GM18519 (cell line): ENCODE measurements around the gene OR5W2.
"Not testable (repeated sequence)": the region's sequence is repeated elsewhere in the genome, so short reads cannot be mapped to it uniquely, and the experiment has no call there.

ENCODE experiments used
- ATAC-seq: cut with Tn5 transposase; IDR thresholded peaks from one replicate; pipeline ENCODE4 v1.9.1; 2021; ENCODE audit warnings: mild to moderate bottlenecking, moderate library complexity; ENCODE audit not compliant: unreplicated experiment, low FRiP score

OR5W2 gene

DNA sequence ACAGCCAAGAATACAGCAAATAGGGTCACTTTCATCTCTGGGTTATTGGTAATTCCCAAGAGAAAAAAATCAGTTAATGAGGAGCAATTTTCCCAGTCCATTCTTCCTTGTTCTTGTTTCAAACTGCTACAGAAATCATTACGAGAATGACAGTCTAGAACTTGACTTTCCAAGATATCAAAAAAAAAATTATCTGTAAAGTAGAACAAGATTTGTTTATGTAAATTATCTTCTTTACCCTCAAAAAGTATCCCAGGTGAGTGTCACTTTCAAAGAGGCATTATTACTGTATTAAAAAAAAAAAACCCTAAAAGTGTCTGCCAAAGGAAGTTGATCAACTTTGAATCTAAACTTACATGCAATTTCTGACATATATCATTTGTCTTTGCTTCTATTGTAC is at the start of gene OR5W2:
TSS of gene OR5W2 (minus strand) at position 101 of the 400 bp plus-strand sequence. CDS start at position 101, 0 bp downstream.
- ATAC-seq = no peak

DNA sequence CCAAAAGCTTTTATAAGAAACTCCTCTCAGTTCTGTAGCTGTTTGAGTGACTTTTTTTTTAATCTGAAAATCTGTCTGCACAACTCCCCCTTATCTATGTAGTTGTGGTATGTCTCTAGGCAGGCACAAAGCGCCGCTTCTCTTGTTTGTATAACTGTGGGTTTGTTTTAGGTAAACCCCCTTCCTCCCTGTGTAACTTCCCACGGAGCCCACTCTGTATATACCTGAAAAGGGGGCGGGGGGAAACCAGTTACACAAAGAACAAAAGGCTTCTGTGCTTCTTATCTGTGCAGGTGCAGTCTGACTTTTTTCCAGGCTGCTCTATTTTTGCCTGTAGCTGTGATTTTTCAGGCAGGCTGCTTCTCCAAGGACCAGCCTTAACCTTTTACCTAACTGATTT is 42.1 kb upstream of the OR5W2 start:
- ATAC-seq = no peak

DNA sequence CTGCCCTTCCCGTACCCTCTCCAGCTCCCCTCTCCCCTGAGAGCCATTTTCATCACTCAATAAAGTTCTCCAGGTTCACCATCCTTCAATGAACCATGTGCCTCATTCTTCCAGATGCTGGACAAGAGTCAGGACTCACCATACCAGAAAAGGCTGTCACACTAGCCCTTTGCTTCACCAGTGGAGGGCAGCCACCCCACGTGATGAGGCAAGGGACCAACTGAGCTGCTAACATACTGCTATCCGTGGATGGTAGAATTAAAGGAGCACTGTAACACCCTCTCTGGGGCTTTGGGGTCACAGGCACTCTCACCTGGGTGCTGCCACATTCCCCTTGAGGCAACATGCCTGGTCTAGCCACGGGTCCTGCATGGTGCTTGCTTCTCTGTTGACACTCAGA is 34.9 kb upstream of the OR5W2 start:
- no peak for ATAC-seq

DNA sequence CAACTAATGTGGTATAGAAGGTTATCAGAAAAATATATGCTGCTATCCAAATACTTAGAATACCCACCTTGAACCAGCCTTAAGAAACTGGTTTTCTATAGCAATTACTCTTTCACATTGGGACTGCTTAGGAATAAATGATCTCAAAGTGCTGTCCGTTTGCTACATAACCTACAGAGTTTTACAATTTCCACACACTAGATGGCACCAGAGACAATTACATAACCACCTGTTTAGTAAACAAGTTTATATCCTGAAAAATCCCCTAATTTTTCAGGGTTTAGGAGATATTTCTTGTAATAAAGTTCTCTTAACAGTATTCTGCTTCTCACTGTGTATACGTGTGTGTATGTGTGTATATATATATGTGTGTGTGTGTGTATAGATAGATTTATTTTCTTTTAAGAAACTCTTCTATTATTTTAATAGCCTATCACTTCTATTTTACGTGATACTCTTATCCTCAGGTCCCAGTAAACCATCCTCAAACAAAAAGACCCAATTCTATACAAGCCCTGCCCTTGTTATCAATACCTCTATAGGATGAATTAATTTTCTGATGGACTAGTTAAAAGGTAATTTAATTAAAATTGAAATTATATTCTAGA is 28.5 kb upstream of the OR5W2 start:
- ATAC-seq = no peak

DNA sequence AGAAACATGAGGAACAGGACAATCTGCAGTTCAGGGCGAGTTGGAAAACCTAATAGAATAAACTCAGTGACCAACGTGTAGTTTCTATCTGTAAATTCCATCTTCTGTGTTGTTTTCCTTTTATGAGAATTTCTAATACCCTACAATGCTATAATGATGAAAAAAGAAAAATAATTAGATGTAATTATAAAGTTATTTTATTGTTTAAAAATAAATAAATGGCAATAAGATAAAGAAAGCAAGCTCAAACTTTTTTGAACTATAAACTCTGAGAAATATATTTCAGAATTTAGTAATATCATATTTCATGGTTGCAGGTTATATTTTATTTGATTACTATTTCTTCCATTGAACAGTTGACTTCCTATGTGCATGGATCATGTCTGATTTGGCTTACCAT is 21.9 kb upstream of the OR5W2 start, which contains the start of gene OR5I1:
TSS of gene OR5I1 (minus strand) at position 101 of the 400 bp plus-strand sequence. CDS start at position 101, 0 bp downstream.
- no peak for ATAC-seq

DNA sequence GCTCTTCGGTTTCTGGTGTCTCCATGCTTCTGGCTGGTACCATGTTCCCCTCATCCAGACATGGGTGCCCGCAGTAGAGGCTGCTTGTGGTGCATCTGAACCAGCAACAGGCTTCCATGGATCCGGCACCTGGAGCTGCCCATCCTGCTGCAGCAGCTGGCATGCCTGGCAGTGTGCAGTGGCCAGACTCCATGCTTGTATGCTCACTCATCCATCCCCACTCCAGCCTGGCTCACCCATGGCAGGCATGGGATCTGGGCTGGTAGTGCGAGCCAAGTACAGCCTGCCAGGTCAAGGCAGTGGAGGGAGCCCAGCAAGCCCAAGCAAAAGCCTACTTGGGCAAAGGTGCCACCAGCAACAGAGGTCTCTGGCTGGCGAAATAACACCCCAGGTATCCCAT is 6.2 kb upstream of the OR5W2 start:
- no peak for ATAC-seq

DNA sequence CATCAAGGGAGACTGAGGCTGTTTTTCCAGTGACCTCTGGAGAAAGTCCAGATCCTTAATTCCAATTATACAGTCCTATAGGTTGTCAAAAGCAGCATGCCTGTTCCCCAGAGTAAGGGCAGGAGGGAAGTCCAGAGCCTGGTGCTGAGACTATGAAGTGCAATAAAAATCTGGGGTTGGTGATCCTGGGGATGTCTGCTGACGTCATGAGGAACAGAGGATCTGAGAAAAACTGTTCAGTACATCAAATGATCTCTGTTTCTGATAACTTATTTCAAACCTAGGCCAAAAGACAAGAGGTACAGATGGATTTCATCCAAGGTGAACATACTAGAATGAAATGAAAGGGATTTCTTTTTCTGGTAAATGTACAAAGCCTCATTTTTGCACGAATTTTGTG is 12.1 kb downstream of the OR5W2 start:
- ATAC-seq = no peak

DNA sequence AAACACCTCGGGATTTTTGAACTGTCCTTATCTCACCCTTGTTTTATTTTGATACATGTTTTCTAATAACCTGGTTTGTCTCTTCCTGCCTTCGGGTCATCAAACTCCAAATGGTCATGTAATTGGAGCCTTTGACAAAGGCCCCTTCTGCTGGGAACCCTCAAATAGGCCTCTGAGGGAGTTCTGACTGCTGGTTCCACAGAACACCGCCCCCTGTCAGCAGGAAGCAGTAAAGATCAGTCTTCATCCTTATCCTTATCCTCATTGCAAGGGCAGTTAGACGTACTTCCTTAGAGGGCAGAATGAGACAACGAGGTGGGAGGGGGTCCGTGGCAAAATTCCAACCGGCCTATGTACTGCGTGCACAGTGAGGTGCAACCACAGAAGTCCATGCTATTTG is 19.2 kb downstream of the OR5W2 start:
- ATAC-seq = no peak

DNA sequence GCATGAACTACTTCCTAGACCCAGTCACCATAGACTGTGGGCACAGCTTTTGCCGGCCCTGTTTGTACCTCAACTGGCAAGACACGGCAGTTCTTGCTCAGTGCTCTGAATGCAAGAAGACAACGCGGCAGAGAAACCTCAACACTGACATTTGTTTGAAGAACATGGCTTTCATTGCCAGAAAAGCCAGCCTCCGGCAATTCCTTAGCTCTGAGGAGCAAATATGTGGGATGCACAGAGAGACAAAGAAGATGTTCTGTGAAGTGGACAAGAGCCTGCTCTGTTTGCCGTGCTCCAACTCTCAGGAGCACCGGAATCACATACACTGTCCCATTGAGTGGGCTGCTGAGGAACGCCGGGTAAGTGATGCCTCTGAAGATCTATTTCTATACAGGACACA is 28.9 kb downstream of the OR5W2 start:
- not testable (repeated sequence) for ATAC-seq

DNA sequence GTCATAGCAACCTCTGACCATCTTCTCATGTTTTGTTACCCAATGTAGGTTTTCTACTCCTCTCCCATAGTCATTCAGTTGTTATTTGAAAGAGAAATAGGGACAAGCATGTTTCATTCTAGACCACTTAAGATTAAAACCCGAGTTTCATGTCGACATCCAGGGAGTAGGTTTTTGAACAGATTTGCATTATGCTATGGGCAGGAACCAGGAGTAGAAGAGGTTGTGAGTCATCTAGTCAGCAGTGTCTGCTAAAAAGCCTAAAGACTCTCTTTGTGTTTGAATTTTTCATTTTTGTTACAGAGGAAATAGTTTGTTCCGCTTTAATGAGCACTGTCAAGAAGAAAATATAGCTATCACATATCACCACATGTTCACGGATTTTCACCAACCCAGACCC is 29.4 kb downstream of the OR5W2 start:
- ATAC-seq = not testable (repeated sequence)

DNA sequence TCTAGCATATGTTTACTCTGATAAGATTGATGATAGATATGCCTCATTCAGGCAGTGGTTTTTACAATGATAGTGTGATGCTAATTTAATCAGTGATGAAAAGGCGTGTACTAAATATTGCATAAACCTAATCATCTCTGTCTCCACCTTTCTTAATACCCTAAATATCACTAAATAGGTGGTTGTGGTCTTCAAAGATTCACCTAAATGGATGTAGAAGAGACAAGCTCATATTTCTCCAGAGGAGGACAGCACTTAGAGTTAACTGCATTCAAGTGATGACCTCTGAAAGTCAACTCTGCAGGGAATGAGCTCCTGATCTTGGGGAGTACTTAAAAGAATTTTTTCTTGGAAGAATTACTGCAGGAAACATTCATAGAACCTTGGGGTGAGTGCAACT is 31.4 kb downstream of the OR5W2 start, which contains the start of gene TRIM51:
TSS of gene TRIM51 (plus strand) at position 301 of the 400 bp plus-strand sequence. CDS start 2,132 bp downstream, outside the sequence.
- not testable (repeated sequence) for ATAC-seq

DNA sequence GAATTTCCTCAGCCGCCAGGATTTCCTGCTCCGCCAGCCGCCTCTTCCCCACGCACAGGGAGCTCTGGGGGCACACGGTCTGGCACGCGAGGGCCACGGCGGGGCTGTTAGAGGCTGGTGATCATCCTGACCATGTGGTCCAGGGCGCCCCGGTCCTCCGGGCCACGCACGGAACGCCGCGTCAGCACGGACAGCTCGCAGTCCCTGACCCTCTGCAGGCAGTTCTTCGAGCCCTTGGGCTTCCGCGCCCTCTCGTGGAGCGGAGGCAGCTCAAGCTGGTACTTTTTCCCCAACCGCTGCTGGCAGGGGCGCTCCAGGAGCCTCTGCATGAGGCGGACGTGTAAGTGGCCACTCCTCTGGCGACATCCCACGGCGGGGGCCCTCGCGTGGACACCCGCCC is 41.2 kb downstream of the OR5W2 start:
- not testable (repeated sequence) for ATAC-seq

DNA sequence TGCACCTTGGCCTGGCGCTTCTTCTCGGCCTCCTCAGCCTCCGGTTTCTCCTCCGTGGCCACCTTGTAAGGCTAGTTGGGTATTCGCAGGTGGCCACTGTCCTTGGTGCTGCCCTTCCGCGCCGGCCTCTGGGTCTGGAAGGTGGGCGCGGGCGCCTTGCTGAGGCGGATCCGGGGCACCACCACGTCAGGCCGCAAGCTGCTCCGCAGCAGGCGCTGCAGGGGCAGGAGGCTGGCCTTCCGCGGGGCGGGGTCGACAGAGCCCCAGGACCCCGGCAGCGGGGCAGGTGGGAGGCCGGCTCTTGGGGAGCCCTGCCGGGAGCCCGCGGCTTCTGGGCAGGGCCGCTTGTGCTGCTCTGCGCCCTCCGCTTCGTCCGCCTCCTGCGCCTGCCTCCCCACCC is 41.7 kb downstream of the OR5W2 start:
- ATAC-seq = not testable (repeated sequence)

DNA sequence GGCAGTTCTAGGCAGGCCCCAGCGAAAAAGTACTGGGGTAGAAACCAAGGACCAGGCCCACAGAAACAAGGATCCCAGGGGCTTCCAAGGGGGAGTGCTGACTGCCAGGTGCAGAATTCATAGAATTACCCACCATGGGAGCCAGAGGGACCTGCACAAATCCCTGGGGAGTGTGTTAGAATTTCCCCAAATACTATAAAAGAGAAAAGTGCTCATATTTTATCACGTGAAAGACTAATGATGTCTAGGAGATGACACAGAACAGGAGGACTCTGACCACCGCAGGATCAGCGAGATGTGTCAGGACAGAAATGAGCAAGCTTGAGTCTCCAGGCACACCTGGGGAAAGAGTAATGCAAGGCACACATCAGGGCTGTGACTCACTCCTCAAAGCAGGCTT is 47.0 kb downstream of the OR5W2 start:
- ATAC-seq = not testable (repeated sequence)
